Keratinocyte (primary cell): Measurements from ENCODE around the gene MRPS21. TPM values are rescaled to one million over a fixed set of nuclear protein-coding genes. Genes with fewer than 3 reads are reported as not detected.

Source experiments
- DNase-seq: peaks from one replicate; pipeline ENCODE4 v3.0.0-alpha.2; 2011; ENCODE audit warnings: low read depth, missing footprints, low spot score
- FAIRE-seq: peaks from 2 replicates; lab custom pipeline; 2011; peaks lifted over from hg19 to GRCh38; lab: Jason Lieb, UNC
- H2AFZ ChIP-seq: 2 replicates; pipeline ENCODE4 v1.6.0; 2012; ENCODE audit warnings: low read length, control low read depth, inconsistent platforms; ENCODE audit not compliant: control insufficient read depth
- H3K27ac ChIP-seq: 2 replicates; pipeline ENCODE4 v1.5.1; 2011; ENCODE audit warnings: low read length; ENCODE audit not compliant: control insufficient read depth, insufficient read depth
- H3K27me3 ChIP-seq: 3 replicates; pipeline ENCODE4 v1.6.0; 2011; ENCODE audit warnings: low read length; ENCODE audit not compliant: control insufficient read depth, insufficient read depth; ENCODE audit errors: extremely low read depth
- H3K36me3 ChIP-seq, 2 experiments: 2 replicates in 1 of 2; 3 replicates in 1 of 2; pipeline ENCODE4 v1.5.1; 2011; ENCODE audit warnings: low read length in 2 of 2, mild to moderate bottlenecking in 1 of 2; ENCODE audit not compliant: control insufficient read depth in 2 of 2, insufficient read depth in 2 of 2; ENCODE audit errors: extremely low read depth in 1 of 2
- H3K4me1 ChIP-seq: 3 replicates; pipeline ENCODE4 v1.5.1; 2011; ENCODE audit warnings: low read length; ENCODE audit not compliant: control insufficient read depth, insufficient read depth; ENCODE audit errors: extremely low read depth
- H3K4me2 ChIP-seq: 3 replicates; pipeline ENCODE4 v1.6.0; 2011; ENCODE audit warnings: low read depth, low read length; ENCODE audit not compliant: control insufficient read depth, insufficient read depth; ENCODE audit errors: extremely low read depth
- H3K4me3 ChIP-seq, 3 experiments: fragments of 200-600 bp in 1 of 3; sonication (generic) in 1 of 3; 2 replicates in 2 of 3; 3 replicates in 1 of 3; pipeline ENCODE4 v1.5.1; 2011 to 2016; ENCODE audit warnings: low read length in 3 of 3, mild to moderate bottlenecking in 3 of 3, control low read depth in 2 of 3, inconsistent platforms in 1 of 3, low read depth in 1 of 3, mixed read lengths in 1 of 3, mixed run types in 1 of 3, moderate library complexity in 1 of 3; ENCODE audit not compliant: control insufficient read depth in 2 of 3, insufficient read depth in 2 of 3; ENCODE audit errors: extremely low read depth in 1 of 3
- H3K79me2 ChIP-seq: 2 replicates; pipeline ENCODE4 v1.6.0; 2012; ENCODE audit warnings: low read length; ENCODE audit not compliant: control insufficient read depth, insufficient read depth
- H3K9ac ChIP-seq: 3 replicates; pipeline ENCODE4 v1.6.0; 2011; ENCODE audit warnings: low read length; ENCODE audit not compliant: control insufficient read depth, insufficient read depth; ENCODE audit errors: extremely low read depth
- H3K9me1 ChIP-seq: 3 replicates; pipeline ENCODE4 v1.6.0; 2011; ENCODE audit warnings: low read length; ENCODE audit not compliant: control insufficient read depth, insufficient read depth; ENCODE audit errors: extremely low read depth
- H3K9me3 ChIP-seq: 2 replicates; pipeline ENCODE4 v1.5.1; 2012; ENCODE audit warnings: low read depth, low read length; ENCODE audit not compliant: control insufficient read depth
- H4K20me1 ChIP-seq: 3 replicates; pipeline ENCODE4 v1.6.0; 2011; ENCODE audit warnings: low read length; ENCODE audit not compliant: control insufficient read depth, insufficient read depth; ENCODE audit errors: extremely low read depth
- EZH2 ChIP-seq: IDR thresholded peaks from one replicate; pipeline ENCODE4 v1.6.1; 2012; ENCODE audit warnings: inconsistent platforms, mild to moderate bottlenecking, low read length, moderate library complexity
- dilution Hi-C: fragments of 300-500 bp; cut with MboI; formaldehyde crosslinking; loops from one replicate; pipeline ENCODE4 v1.7.0; 2020; ENCODE audit warnings: low sequenced_read_pairs; ENCODE audit not compliant: extremely low pct_ligation_motif_present
- polyA plus RNA-seq, 5 experiments: library from polyadenylated mRNA; depleted of rRNA in 3 of 5; stranded (reverse) in 3 of 5; stranded (forward) in 1 of 5; unstranded in 1 of 5; fragments of >200 nt; gene quantifications; 1 replicate in 1 of 5; 2 replicates in 3 of 5; 3 replicates in 1 of 5; pipeline versions ENCODE4 v1.2.1 to v1.2.3, GENCODE V29; 2011 to 2012; ENCODE audit warnings: missing spikeins in 2 of 5, low read depth in 1 of 5, low replicate concordance in 1 of 5
- TF ChIP-seq, protein P1 (sequence below), 3 experiments: IDR thresholded peaks in 1 of 3; conservative IDR thresholded peaks in 1 of 3; optimal IDR thresholded peaks in 1 of 3; 2 replicates in 2 of 3; 3 replicates in 1 of 3; pipeline versions ENCODE3 to v1.5.1; 2011; ENCODE audit warnings: low read length in 3 of 3, mild to moderate bottlenecking in 3 of 3, moderate library complexity in 2 of 3, control low read depth in 1 of 3, inconsistent platforms in 1 of 3; ENCODE audit not compliant: insufficient read depth in 2 of 3; ENCODE audit errors: extremely low read depth in 1 of 3

Gene MRPS21
- polyA plus RNA-seq, 1 donor (not counting 4 experiments of a cell fraction or from before 2014, with no cell fraction given) = 159 TPM

GRCh38 chr1:150320667-150320978 lies 27.0 kb downstream of the MRPS21 start:
- H3K9ac ChIP-seq = no peak overlapping the region
- peak overlapping the region; percentile 64 for H3K4me2 ChIP-seq
- FAIRE-seq = no peak
- H3K27me3 ChIP-seq = no peaks in the 10 kb centered on the region
- H3K4me1 ChIP-seq = peaks cover 6% of the 10 kb centered on the region
- H4K20me1 ChIP-seq = no peaks in the 10 kb centered on the region
- no peak for TF ChIP-seq EZH2
- TF ChIP-seq, protein P1, sequence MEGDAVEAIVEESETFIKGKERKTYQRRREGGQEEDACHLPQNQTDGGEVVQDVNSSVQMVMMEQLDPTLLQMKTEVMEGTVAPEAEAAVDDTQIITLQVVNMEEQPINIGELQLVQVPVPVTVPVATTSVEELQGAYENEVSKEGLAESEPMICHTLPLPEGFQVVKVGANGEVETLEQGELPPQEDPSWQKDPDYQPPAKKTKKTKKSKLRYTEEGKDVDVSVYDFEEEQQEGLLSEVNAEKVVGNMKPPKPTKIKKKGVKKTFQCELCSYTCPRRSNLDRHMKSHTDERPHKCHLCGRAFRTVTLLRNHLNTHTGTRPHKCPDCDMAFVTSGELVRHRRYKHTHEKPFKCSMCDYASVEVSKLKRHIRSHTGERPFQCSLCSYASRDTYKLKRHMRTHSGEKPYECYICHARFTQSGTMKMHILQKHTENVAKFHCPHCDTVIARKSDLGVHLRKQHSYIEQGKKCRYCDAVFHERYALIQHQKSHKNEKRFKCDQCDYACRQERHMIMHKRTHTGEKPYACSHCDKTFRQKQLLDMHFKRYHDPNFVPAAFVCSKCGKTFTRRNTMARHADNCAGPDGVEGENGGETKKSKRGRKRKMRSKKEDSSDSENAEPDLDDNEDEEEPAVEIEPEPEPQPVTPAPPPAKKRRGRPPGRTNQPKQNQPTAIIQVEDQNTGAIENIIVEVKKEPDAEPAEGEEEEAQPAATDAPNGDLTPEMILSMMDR (optimal IDR thresholded peaks at IDR 0.05 in 1 of 3, IDR thresholded peaks at IDR 0.05 in 1 of 3, conservative IDR thresholded peaks at IDR 0.05 in 1 of 3; ENCODE audit: extremely low read depth in 1 of 3, insufficient read depth in 2 of 3, low read length in 3 of 3) = no peak
- no peaks in the 10 kb centered on the region for H3K9me1 ChIP-seq
- H2AFZ ChIP-seq = peak overlapping the region; percentile 42
- no peak overlapping the region for H3K27ac ChIP-seq
- peaks cover 5 to 6% of the 10 kb centered on the region in 2 experiments for H3K36me3 ChIP-seq
- DNase-seq = no peak
- peaks cover 35% of the 10 kb centered on the region for H3K79me2 ChIP-seq
- H3K4me3 ChIP-seq = peak overlapping the region; percentile 25 to 99 (median 87)
- dilution Hi-C loops = no loop called here
- no peaks in the 10 kb centered on the region for H3K9me3 ChIP-seq

- Histone ChIP-seq H3K27me3 (no peaks in the 10 kb centered on the region), H4K20me1 (no peaks in the 10 kb centered on the region), H3K9me1 (no peaks in the 10 kb centered on the region), H3K4me1 (peaks cover 6% of the 10 kb centered on the region), H2AFZ (peak overlapping the region; percentile 94), H3K36me3 (peaks cover 6 to 10% of the 10 kb centered on the region in 2 experiments), H3K79me2 (peaks cover 37% of the 10 kb centered on the region), H3K4me3 (peak overlapping the region; percentile 87 to 99 (median 97)), H3K4me2 (peak overlapping the region; percentile 80), H3K9ac (peak overlapping the region; percentile 95), H3K9me3 (no peaks in the 10 kb centered on the region), H3K27ac (peak overlapping the region; percentile 88)
- dilution Hi-C loops = no loop called here
- FAIRE-seq (no peak), DNase-seq (no peak)
- no peak for TF ChIP-seq EZH2
- TF ChIP-seq, protein P1 (optimal IDR thresholded peaks at IDR 0.05 in 1 of 3, IDR thresholded peaks at IDR 0.05 in 1 of 3, conservative IDR thresholded peaks at IDR 0.05 in 1 of 3; ENCODE audit: extremely low read depth in 1 of 3, insufficient read depth in 2 of 3, low read length in 3 of 3) = no peak
Measured at GRCh38 chr1:150321826-150322166, 28.1 kb downstream of the MRPS21 start.
